Endothelial cell of umbilical vein (primary cell): ENCODE data around the gene DENND5A. TPM values are rescaled to one million over a fixed set of nuclear protein-coding genes. Genes with fewer than 3 reads are reported as not detected.

Experiments
- BruUV-seq: library from RNA; stranded (reverse); fragments of 400-500 nt; replicated peaks from 2 replicates; lab custom pipeline; 2021; lab: Mats Ljungman, UMichigan
- CTCF ChIA-PET: fragments of 300-600, 350-600 bp; sonication (Branson Sonifier 250); formaldehyde crosslinking; loops from one replicate; lab custom pipeline; 2021; ENCODE audit warnings: antibody characterized with exemption, inconsistent platforms; lab: Charles Lee
- POLR2A ChIA-PET: fragments of 300-600, 350-600 bp; sonication (Branson Sonifier 250); formaldehyde crosslinking; loops from one replicate; lab custom pipeline; 2021; ENCODE audit warnings: antibody characterized with exemption, inconsistent platforms; lab: Charles Lee
- DNase-seq: peaks from one replicate; pipeline ENCODE4 v3.0.0-alpha.2; 2011; ENCODE audit warnings: low read depth, low spot score
- FAIRE-seq: peaks from 2 replicates; lab custom pipeline; 2011; peaks lifted over from hg19 to GRCh38; lab: Jason Lieb, UNC
- H2AFZ ChIP-seq: 2 replicates; pipeline ENCODE4 v1.6.0; 2012; ENCODE audit warnings: low read depth, low read length, control low read depth, inconsistent platforms
- H3K27ac ChIP-seq: 2 replicates; pipeline ENCODE4 v1.5.1; 2011; ENCODE audit warnings: low read depth, mild to moderate bottlenecking, control low read depth, low read length, moderate library complexity; ENCODE audit not compliant: insufficient read depth
- H3K27me3 ChIP-seq, 2 experiments: 2 replicates each; pipeline versions ENCODE4 v1.6.0 to v1.6.1; 2011; ENCODE audit warnings: low read length in 2 of 2, mixed read lengths in 1 of 2; ENCODE audit not compliant: control insufficient read depth in 2 of 2, insufficient read depth in 2 of 2
- H3K36me3 ChIP-seq, 2 experiments: 2 replicates in 1 of 2; 3 replicates in 1 of 2; pipeline ENCODE4 v1.5.1; 2011; ENCODE audit warnings: low read length in 2 of 2, mild to moderate bottlenecking in 1 of 2, moderate library complexity in 1 of 2; ENCODE audit not compliant: control insufficient read depth in 2 of 2, insufficient read depth in 2 of 2; ENCODE audit errors: extremely low read depth in 1 of 2
- H3K4me1 ChIP-seq: 3 replicates; pipeline ENCODE4 v1.5.1; 2011; ENCODE audit warnings: mild to moderate bottlenecking, low read length; ENCODE audit not compliant: control insufficient read depth, insufficient read depth; ENCODE audit errors: extremely low read depth
- H3K4me2 ChIP-seq: 2 replicates; pipeline ENCODE4 v1.6.1; 2011; ENCODE audit warnings: low read length, control low read depth, mixed read lengths; ENCODE audit not compliant: insufficient read depth
- H3K4me3 ChIP-seq, 3 experiments: fragments of 200-600 bp in 1 of 3; sonication (generic), shearing (Covaris generic) in 1 of 3; replicated peaks in 1 of 3; 2 replicates each; pipeline ENCODE4 v1.5.1; 2011 to 2016; ENCODE audit warnings: control low read depth in 3 of 3, low read length in 3 of 3, mild to moderate bottlenecking in 2 of 3, inconsistent platforms in 1 of 3, low read depth in 1 of 3, moderate library complexity in 1 of 3; ENCODE audit not compliant: insufficient read depth in 1 of 3
- H3K79me2 ChIP-seq: 2 replicates; pipeline ENCODE4 v1.6.0; 2012; ENCODE audit warnings: low read length, inconsistent platforms; ENCODE audit not compliant: control insufficient read depth, insufficient read depth
- H3K9ac ChIP-seq: replicated peaks from 2 replicates; pipeline ENCODE3; 2011; ENCODE audit warnings: low read length, control low read depth; ENCODE audit not compliant: insufficient read depth; ENCODE audit errors: extremely low read depth
- H3K9me1 ChIP-seq: replicated peaks from 3 replicates; pipeline ENCODE4 v1.6.0; 2011; ENCODE audit warnings: mild to moderate bottlenecking, low read length; ENCODE audit not compliant: control insufficient read depth, insufficient read depth; ENCODE audit errors: extremely low read depth
- H3K9me3 ChIP-seq: replicated peaks from 2 replicates; pipeline ENCODE4 v1.5.1; 2012; ENCODE audit warnings: low read length, inconsistent platforms; ENCODE audit not compliant: control insufficient read depth, insufficient read depth
- H4K20me1 ChIP-seq: replicated peaks from 2 replicates; pipeline ENCODE3; 2011; ENCODE audit warnings: mild to moderate bottlenecking, low read length; ENCODE audit not compliant: control insufficient read depth, insufficient read depth; ENCODE audit errors: extremely low read depth
- EZH2 ChIP-seq: IDR thresholded peaks from 2 replicates; pipeline ENCODE4 v1.6.1; 2012; ENCODE audit warnings: borderline replicate concordance, low read depth, mild to moderate bottlenecking, moderate library complexity, low read length, inconsistent platforms; ENCODE audit not compliant: severe bottlenecking
- FOS ChIP-seq: IDR thresholded peaks from 2 replicates; pipeline ENCODE4 v1.6.1; 2011; ENCODE audit warnings: mild to moderate bottlenecking, low read length, moderate library complexity, borderline replicate concordance; ENCODE audit not compliant: insufficient read depth
- GATA2 ChIP-seq: IDR thresholded peaks from 2 replicates; pipeline ENCODE4 v1.7.0; 2011; ENCODE audit warnings: low read depth, mild to moderate bottlenecking, moderate library complexity, mixed read lengths, low read length; ENCODE audit not compliant: insufficient read length, insufficient read depth
- JUN ChIP-seq: IDR thresholded peaks from 2 replicates; pipeline ENCODE4 v1.6.1; 2011; ENCODE audit warnings: borderline replicate concordance, low read depth; ENCODE audit not compliant: insufficient read length, insufficient read depth
- MYC ChIP-seq: IDR thresholded peaks from one replicate; pipeline ENCODE4 v1.6.1; 2011; ENCODE audit warnings: mild to moderate bottlenecking, low read depth, low read length
- POLR2A ChIP-seq: IDR thresholded peaks from 2 replicates; pipeline ENCODE4 v1.6.1; 2012; ENCODE audit warnings: low read depth, mild to moderate bottlenecking, control low read depth, low read length
- POLR2AphosphoS5 ChIP-seq: IDR thresholded peaks from 2 replicates; pipeline ENCODE4 v1.6.1; 2012; ENCODE audit warnings: low read depth, mild to moderate bottlenecking, control low read depth, low read length, moderate library complexity; ENCODE audit not compliant: insufficient read depth
- dilution Hi-C: fragments of 300-500 bp; cut with MboI; formaldehyde crosslinking; loops from one replicate; pipeline ENCODE4 v1.15.0; 2019; ENCODE audit warnings: low sequenced_read_pairs; ENCODE audit not compliant: extremely low pct_ligation_motif_present
- intact Hi-C: fragments of 100-400 bp; cut with micrococcal nuclease; formaldehyde crosslinking; loops from one replicate; pipeline ENCODE4 v1.10.0; 2022
- polyA plus RNA-seq, 4 experiments: library from polyadenylated mRNA; depleted of rRNA in 3 of 4; stranded (reverse) in 3 of 4; unstranded in 1 of 4; fragments of >200 nt; gene quantifications; 2 replicates each; pipeline versions ENCODE4 v1.2.1 to v1.2.3, GENCODE V29; 2011 to 2012; ENCODE audit warnings: missing spikeins in 1 of 4
- total RNA-seq: library from RNA; stranded (reverse); gene quantifications from 2 replicates; pipeline ENCODE4 v1.2.3, GENCODE V29; 2021
- TF ChIP-seq, protein P1 (sequence below), 2 donors: IDR thresholded peaks; 1 replicate in 1 of 2; 2 replicates in 1 of 2; pipeline ENCODE4 v1.5.1; 2011; ENCODE audit warnings: low read length in 2 of 2, mild to moderate bottlenecking in 2 of 2, moderate library complexity in 2 of 2, control low read depth in 1 of 2, inconsistent platforms in 1 of 2, low read depth in 1 of 2; ENCODE audit not compliant: insufficient read depth in 1 of 2; ENCODE audit errors: extremely low read depth in 1 of 2
- TF ChIP-seq, protein P2 (sequence below): IDR thresholded peaks from 2 replicates; pipeline ENCODE4 v1.6.1; 2011; ENCODE audit not compliant: insufficient read depth, insufficient read length

DENND5A gene
- total and polyA plus RNA-seq, 2 donors (not counting 3 experiments of a cell fraction or from before 2014, with no cell fraction given) = 116 to 220 TPM

DNA sequence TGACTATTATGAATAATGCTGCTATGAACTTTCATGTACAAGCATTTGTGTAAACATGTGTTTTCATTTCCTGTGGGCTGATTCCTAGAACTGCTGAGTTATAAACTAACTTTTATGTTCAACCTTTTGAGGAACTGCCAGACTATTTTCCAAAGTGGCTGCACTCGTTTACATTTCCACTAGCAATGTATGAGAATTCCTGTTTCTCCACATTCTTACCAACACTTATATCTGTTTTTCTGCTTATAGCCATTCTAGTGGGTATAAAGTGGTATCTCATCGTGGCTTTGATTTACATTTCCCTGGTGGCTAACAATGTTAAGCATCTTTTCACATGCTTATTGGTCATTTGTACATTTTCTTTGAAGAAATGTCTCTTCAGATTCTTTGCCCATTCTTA, 138.5 kb downstream of the DENND5A start:
- Histone ChIP-seq H3K27ac (no peak overlapping the region), H3K9me1 (no peaks in the 10 kb centered on the region), H3K4me3 (no peak overlapping the region), H4K20me1 (no peaks in the 10 kb centered on the region), H3K9me3 (no peaks in the 10 kb centered on the region), H3K79me2 (no peaks in the 10 kb centered on the region), H3K27me3 (no peaks in the 10 kb centered on the region), H3K4me2 (no peak overlapping the region), H3K4me1 (no peaks in the 10 kb centered on the region), H3K9ac (no peak overlapping the region), H2AFZ (no peak overlapping the region), H3K36me3 (no peaks in the 10 kb centered on the region)
- POLR2A ChIA-PET = no interaction called here
- FAIRE-seq (no peak), DNase-seq (no peak)
- no TSS peak for BruUV-seq
- TF ChIP-seq, protein P1, sequence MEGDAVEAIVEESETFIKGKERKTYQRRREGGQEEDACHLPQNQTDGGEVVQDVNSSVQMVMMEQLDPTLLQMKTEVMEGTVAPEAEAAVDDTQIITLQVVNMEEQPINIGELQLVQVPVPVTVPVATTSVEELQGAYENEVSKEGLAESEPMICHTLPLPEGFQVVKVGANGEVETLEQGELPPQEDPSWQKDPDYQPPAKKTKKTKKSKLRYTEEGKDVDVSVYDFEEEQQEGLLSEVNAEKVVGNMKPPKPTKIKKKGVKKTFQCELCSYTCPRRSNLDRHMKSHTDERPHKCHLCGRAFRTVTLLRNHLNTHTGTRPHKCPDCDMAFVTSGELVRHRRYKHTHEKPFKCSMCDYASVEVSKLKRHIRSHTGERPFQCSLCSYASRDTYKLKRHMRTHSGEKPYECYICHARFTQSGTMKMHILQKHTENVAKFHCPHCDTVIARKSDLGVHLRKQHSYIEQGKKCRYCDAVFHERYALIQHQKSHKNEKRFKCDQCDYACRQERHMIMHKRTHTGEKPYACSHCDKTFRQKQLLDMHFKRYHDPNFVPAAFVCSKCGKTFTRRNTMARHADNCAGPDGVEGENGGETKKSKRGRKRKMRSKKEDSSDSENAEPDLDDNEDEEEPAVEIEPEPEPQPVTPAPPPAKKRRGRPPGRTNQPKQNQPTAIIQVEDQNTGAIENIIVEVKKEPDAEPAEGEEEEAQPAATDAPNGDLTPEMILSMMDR (IDR thresholded peaks at IDR 0.05; ENCODE audit: extremely low read depth in 1 of 2, insufficient read depth in 1 of 2, low read depth in 1 of 2, low read length in 2 of 2) = no peak
- TF ChIP-seq EZH2 = no peak
- TF ChIP-seq MYC = no peak
- TF ChIP-seq FOS = no peak
- no peak for TF ChIP-seq JUN
- no peak for TF ChIP-seq POLR2AphosphoS5
- TF ChIP-seq POLR2A = no peak
- no peak for TF ChIP-seq GATA2
- TF ChIP-seq, protein P2, sequence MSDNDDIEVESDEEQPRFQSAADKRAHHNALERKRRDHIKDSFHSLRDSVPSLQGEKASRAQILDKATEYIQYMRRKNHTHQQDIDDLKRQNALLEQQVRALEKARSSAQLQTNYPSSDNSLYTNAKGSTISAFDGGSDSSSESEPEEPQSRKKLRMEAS = no peak
- dilution Hi-C loops (no loop called here), intact Hi-C loops (no loop called here)
- CTCF ChIA-PET = interaction anchor here (2.2 kb wide), 1 partner anchor 11 kb away, joined by 9 read pairs; no protein-coding TSS in a partner anchor
